Sigmoid colon (tissue), 4 donors: ENCODE data around the gene GMPPA.

Experiments
- CTCF ChIP-seq, 4 experiments: fragments of 450-650 bp in 3 of 4; fragments of 200-600 bp in 1 of 4; IDR thresholded peaks; one replicate each; pipeline ENCODE4 v1.5.1; 2016 to 2019; ENCODE audit warnings: antibody characterized with exemption in 4 of 4, mild to moderate bottlenecking in 3 of 4, moderate library complexity in 2 of 4
- EP300 ChIP-seq, 4 donors: sonication (generic); formaldehyde crosslinking; IDR thresholded peaks; one replicate each; pipeline ENCODE4 v1.6.1; 2017; ENCODE audit warnings: antibody characterized with exemption in 4 of 4
- POLR2A ChIP-seq, 2 donors: fragments of 450-650 bp; IDR thresholded peaks; one replicate each; pipeline ENCODE4 v1.6.1; 2016; ENCODE audit warnings: antibody characterized with exemption in 2 of 2, mild to moderate bottlenecking in 2 of 2, moderate library complexity in 2 of 2
- POLR2AphosphoS5 ChIP-seq, 4 donors: sonication (generic); formaldehyde crosslinking; IDR thresholded peaks; one replicate each; pipeline ENCODE4 v1.6.1; 2017; ENCODE audit warnings: antibody characterized with exemption in 4 of 4

DNA sequence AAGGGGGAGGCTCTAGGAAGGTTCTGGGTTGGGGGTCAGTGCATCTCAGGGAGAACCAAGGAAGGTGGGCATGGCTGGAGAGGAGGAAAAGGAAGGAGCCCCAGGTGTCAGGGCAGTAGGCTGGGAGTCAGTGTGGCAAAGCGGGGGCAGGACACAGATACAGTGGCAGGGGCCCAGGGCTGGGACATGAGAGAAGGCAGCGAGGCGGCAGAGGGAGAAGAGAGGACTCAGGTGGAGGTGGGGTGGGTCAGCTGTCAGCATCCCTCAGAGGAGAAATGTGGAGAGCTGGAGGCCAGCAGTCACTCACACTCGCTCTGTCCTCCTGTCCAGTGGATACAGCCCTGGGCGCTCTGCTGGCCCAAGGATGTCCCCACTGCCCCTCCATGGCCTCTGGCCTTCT is 5.6 kb upstream of the GMPPA start:
- TF ChIP-seq CTCF (IDR thresholded peaks at IDR 0.05) (no peak), POLR2AphosphoS5 (IDR thresholded peaks at IDR 0.05) (no peak), EP300 (IDR thresholded peaks at IDR 0.05) (no peak), POLR2A (IDR thresholded peaks at IDR 0.05) (no peak)
